SK-N-SH (cell line): Measurements from ENCODE around the gene STXBP6. TPM values are rescaled to one million over a fixed set of nuclear protein-coding genes. Genes with fewer than 3 reads are reported as not detected.
A peak's percentile ranks its signal among the peaks of the same experiment; 100 is the strongest.

Experiments used
- CTCF ChIA-PET: fragments of 300-600, 350-600 bp; formaldehyde crosslinking; extraction: SDS; loops from one replicate; lab custom pipeline; 2021; lab: Yijun Ruan, JAX
- POLR2A ChIA-PET: fragments of 350-600 bp; sonication (Branson Sonifier 250); formaldehyde crosslinking; extraction: SDS; loops from one replicate; lab custom pipeline; 2020; ENCODE audit warnings: antibody characterized with exemption, inconsistent platforms; lab: Yijun Ruan, JAX
- DNase-seq: peaks from one replicate; pipeline ENCODE4 v3.0.0; 2012
- H2AFZ ChIP-seq: fragments of 200-600 bp; sonication (generic); 2 replicates; pipeline ENCODE4 v1.8.1; 2016; ENCODE audit warnings: antibody characterized with exemption, mild to moderate bottlenecking, low read depth
- H3F3A ChIP-seq: fragments of 200-600 bp; sonication (generic); replicated peaks from 2 replicates; pipeline ENCODE3; 2016; ENCODE audit warnings: antibody characterized with exemption, mild to moderate bottlenecking; ENCODE audit not compliant: insufficient read depth
- H3K27ac ChIP-seq, 2 experiments: fragments of 200-500 bp in 1 of 2; fragments of 200-600 bp in 1 of 2; sonication (Bioruptor generic) in 1 of 2; sonication (generic), shearing (Covaris generic) in 1 of 2; 2 replicates each; pipeline versions ENCODE4 v1.5.1 to v1.6.1; 2014 to 2016; ENCODE audit warnings: low read depth in 2 of 2, inconsistent platforms in 1 of 2, low read length in 1 of 2, mild to moderate bottlenecking in 1 of 2, mixed read lengths in 1 of 2
- H3K27me3 ChIP-seq: fragments of 200-600 bp; sonication (generic), shearing (Covaris generic); 2 replicates; pipeline ENCODE4 v1.6.1; 2016; ENCODE audit warnings: mixed run types; ENCODE audit not compliant: insufficient read depth
- H3K36me3 ChIP-seq, 2 experiments: fragments of 200-500 bp in 1 of 2; fragments of 200-600 bp in 1 of 2; sonication (Bioruptor generic) in 1 of 2; sonication (generic) in 1 of 2; replicated peaks in 1 of 2; 2 replicates each; pipeline versions ENCODE3 to v1.5.1; 2014 to 2016; ENCODE audit warnings: low read length in 1 of 2, mild to moderate bottlenecking in 1 of 2; ENCODE audit not compliant: insufficient read depth in 2 of 2, control insufficient read depth in 1 of 2
- H3K4me1 ChIP-seq, 2 experiments: fragments of 200-500 bp in 1 of 2; fragments of 200-600 bp in 1 of 2; sonication (Bioruptor generic) in 1 of 2; sonication (generic), shearing (Covaris generic) in 1 of 2; 2 replicates each; pipeline versions ENCODE4 v1.5.1 to v1.6.1; 2014 to 2016; ENCODE audit warnings: low read depth in 1 of 2, low read length in 1 of 2, mixed run types in 1 of 2; ENCODE audit not compliant: insufficient read depth in 2 of 2, control insufficient read depth in 1 of 2
- H3K4me2 ChIP-seq: fragments of 200-600 bp; sonication (generic), shearing (Covaris generic); 2 replicates; pipeline ENCODE4 v1.6.1; 2017; ENCODE audit warnings: mixed run types
- H3K4me3 ChIP-seq, 2 experiments: fragments of 200-500 bp in 1 of 2; fragments of 200-600 bp in 1 of 2; sonication (Bioruptor generic) in 1 of 2; sonication (generic), shearing (Covaris generic) in 1 of 2; 2 replicates each; pipeline versions ENCODE4 v1.5.1 to v1.8.1; 2014 to 2016; ENCODE audit warnings: low read depth in 2 of 2, inconsistent platforms in 1 of 2, low read length in 1 of 2, mild to moderate bottlenecking in 1 of 2, mixed read lengths in 1 of 2, moderate library complexity in 1 of 2
- H3K79me2 ChIP-seq: fragments of 200-600 bp; sonication (generic); 2 replicates; pipeline ENCODE4 v1.8.1; 2017; ENCODE audit warnings: mild to moderate bottlenecking; ENCODE audit not compliant: insufficient read depth
- H3K9ac ChIP-seq: fragments of 200-600 bp; sonication (generic); 2 replicates; pipeline ENCODE4 v1.6.1; 2017; ENCODE audit warnings: mixed run types
- H3K9me2 ChIP-seq: fragments of 200-600 bp; sonication (generic); 2 replicates; pipeline ENCODE4 v1.6.1; 2017; ENCODE audit warnings: mixed run types
- H3K9me3 ChIP-seq: fragments of 200-600 bp; sonication (generic); 2 replicates; pipeline ENCODE4 v1.6.1; 2017; ENCODE audit warnings: mixed run types, mild to moderate bottlenecking, moderate library complexity
- H4K20me1 ChIP-seq: fragments of 200-600 bp; sonication (generic); 2 replicates; pipeline ENCODE4 v1.6.1; 2017; ENCODE audit warnings: mild to moderate bottlenecking, mixed run types; ENCODE audit not compliant: insufficient read depth
- EZH2phosphoT487 ChIP-seq: fragments of 200-600 bp; sonication (generic); IDR thresholded peaks from 2 replicates; pipeline ENCODE4 v1.6.1; 2017; ENCODE audit warnings: low read depth, mixed run types, mild to moderate bottlenecking, antibody characterized with exemption, moderate library complexity, borderline replicate concordance
- FOSL2 ChIP-seq: IDR thresholded peaks from 2 replicates; pipeline ENCODE4 v1.4.0; 2012; ENCODE audit warnings: low read depth, mild to moderate bottlenecking, moderate library complexity, borderline replicate concordance
- NFIC ChIP-seq: IDR thresholded peaks from 2 replicates; pipeline ENCODE4 v1.4.0; 2012; ENCODE audit warnings: borderline replicate concordance
- POLR2AphosphoS5 ChIP-seq: IDR thresholded peaks from 2 replicates; pipeline ENCODE4 v1.6.1; 2012; ENCODE audit warnings: low read depth, low read length
- RXRA ChIP-seq: IDR thresholded peaks from 2 replicates; pipeline ENCODE4 v1.4.0; 2012; ENCODE audit warnings: low read depth, mild to moderate bottlenecking, borderline replicate concordance
- SMC3 ChIP-seq: IDR thresholded peaks from 2 replicates; pipeline ENCODE4 v1.6.1; 2012; ENCODE audit warnings: low read depth, low read length, improper control_type of control experiment
- WGBS: methylation state at CpG from one replicate; pipeline ENCODE4 v1.1.6; 2017; ENCODE audit warnings: low lambda C conversion rate; 5-methylcytosine and 5-hydroxymethylcytosine counted together
- polyA plus RNA-seq, 3 experiments: library from polyadenylated mRNA; depleted of rRNA; stranded (reverse); fragments of >200 nt; gene quantifications; 2 replicates each; pipeline ENCODE4 v1.2.3, GENCODE V29; 2012
- TF ChIP-seq, protein P1 (sequence below): IDR thresholded peaks from 2 replicates; pipeline ENCODE4 v1.4.0; 2012; ENCODE audit warnings: low read depth
- TF ChIP-seq, protein P2 (sequence below): fragments of 200-600 bp; sonication (generic); IDR thresholded peaks from 2 replicates; pipeline ENCODE4 v1.6.1; 2017; ENCODE audit warnings: antibody characterized with exemption, mild to moderate bottlenecking, moderate library complexity
- TF ChIP-seq, protein P3 (sequence below): fragments of 150-350 bp; IDR thresholded peaks from 2 replicates; pipeline ENCODE4 v1.6.1; 2017; ENCODE audit warnings: antibody characterized with exemption, low read length, low read depth, borderline replicate concordance
- TF ChIP-seq, protein P4 (sequence below): IDR thresholded peaks from 2 replicates; pipeline ENCODE4; 2012
- TF ChIP-seq, protein P5 (sequence below): IDR thresholded peaks from 2 replicates; pipeline ENCODE4 v1.6.1; 2012; ENCODE audit warnings: mild to moderate bottlenecking, low read depth, low read length, moderate library complexity

STXBP6 gene
- polyA plus RNA-seq, 1 of the 3 experiments (the other 2 are of a cell fraction) = 0.16 TPM

DNA sequence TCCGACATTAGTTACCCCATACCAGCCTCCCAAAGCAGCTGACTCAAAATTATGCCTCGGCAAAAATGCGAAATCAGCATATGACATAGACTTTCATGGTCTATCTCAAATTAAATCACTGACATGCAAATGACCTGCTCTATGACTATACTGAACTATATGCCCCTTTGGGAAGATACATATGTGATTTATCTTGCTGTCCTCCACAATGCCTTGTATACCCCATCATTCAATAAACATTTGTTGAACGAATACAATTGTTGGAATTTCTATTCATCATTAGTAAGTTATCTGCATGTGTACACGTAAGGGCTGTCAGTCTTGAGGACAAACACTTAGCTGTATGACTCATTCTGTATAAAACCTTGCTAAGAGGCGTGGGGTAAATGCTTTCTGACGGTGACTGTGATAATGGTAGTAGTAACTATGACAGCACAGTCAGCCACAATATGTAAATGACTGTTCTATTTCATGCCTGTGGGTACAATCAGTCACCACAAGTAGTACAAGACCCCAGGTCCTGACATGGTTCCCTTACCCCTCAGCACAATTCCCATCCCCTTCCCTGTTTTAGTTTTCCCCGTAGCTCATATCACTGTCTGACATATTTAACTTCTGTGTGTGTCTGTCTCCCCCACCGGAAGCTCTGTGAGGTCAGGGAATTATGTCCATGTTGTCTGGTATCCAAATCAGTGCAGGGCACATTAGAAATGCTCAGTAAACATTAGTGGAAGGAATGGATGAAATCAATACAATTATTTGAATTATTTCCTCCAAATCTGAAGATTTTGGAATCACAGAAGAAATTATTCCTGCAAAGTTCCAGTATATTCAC is 42.8 kb downstream of the STXBP6 start:
- H3K27ac ChIP-seq = no peak overlapping the region
- under 1% methylated on average over 9 of the region's 9 CpGs for WGBS

DNA sequence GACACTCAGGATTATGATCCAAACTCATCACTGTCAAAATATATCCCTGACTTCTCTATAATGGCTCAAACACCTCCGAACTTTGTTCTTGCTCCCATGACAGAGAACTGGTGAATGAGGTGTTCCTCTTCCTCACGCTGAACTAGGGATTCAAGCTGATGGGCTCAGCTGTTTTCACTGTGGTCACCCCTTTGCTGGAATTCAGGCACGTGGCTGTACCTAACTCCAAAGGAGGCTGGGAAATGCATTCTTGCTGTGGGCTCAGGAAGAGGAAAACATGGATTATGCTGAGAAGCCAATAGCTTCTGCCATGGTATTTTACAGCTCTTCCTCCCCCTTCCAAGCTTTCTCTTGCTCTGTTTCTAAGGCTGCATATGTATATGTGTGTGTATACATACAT is 43.9 kb downstream of the STXBP6 start:
- 7% methylated on average over 3 of the region's 3 CpGs for WGBS
- H4K20me1 ChIP-seq = no peaks in the 10 kb centered on the region
- no peaks in the 10 kb centered on the region for H3K79me2 ChIP-seq
- TF ChIP-seq, protein P1, sequence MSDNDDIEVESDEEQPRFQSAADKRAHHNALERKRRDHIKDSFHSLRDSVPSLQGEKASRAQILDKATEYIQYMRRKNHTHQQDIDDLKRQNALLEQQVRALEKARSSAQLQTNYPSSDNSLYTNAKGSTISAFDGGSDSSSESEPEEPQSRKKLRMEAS = no peak
- TF ChIP-seq, protein P2, sequence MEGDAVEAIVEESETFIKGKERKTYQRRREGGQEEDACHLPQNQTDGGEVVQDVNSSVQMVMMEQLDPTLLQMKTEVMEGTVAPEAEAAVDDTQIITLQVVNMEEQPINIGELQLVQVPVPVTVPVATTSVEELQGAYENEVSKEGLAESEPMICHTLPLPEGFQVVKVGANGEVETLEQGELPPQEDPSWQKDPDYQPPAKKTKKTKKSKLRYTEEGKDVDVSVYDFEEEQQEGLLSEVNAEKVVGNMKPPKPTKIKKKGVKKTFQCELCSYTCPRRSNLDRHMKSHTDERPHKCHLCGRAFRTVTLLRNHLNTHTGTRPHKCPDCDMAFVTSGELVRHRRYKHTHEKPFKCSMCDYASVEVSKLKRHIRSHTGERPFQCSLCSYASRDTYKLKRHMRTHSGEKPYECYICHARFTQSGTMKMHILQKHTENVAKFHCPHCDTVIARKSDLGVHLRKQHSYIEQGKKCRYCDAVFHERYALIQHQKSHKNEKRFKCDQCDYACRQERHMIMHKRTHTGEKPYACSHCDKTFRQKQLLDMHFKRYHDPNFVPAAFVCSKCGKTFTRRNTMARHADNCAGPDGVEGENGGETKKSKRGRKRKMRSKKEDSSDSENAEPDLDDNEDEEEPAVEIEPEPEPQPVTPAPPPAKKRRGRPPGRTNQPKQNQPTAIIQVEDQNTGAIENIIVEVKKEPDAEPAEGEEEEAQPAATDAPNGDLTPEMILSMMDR = no peak
- TF ChIP-seq NFIC (no peak), RXRA (no peak), SMC3 (no peak), EZH2phosphoT487 (no peak)
- TF ChIP-seq, protein P3, sequence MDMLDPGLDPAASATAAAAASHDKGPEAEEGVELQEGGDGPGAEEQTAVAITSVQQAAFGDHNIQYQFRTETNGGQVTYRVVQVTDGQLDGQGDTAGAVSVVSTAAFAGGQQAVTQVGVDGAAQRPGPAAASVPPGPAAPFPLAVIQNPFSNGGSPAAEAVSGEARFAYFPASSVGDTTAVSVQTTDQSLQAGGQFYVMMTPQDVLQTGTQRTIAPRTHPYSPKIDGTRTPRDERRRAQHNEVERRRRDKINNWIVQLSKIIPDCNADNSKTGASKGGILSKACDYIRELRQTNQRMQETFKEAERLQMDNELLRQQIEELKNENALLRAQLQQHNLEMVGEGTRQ = no peak
- TF ChIP-seq, protein P4, sequence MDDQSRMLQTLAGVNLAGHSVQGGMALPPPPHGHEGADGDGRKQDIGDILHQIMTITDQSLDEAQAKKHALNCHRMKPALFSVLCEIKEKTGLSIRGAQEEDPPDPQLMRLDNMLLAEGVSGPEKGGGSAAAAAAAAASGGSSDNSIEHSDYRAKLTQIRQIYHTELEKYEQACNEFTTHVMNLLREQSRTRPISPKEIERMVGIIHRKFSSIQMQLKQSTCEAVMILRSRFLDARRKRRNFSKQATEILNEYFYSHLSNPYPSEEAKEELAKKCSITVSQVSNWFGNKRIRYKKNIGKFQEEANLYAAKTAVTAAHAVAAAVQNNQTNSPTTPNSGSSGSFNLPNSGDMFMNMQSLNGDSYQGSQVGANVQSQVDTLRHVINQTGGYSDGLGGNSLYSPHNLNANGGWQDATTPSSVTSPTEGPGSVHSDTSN = no peak
- TF ChIP-seq, protein P5, sequence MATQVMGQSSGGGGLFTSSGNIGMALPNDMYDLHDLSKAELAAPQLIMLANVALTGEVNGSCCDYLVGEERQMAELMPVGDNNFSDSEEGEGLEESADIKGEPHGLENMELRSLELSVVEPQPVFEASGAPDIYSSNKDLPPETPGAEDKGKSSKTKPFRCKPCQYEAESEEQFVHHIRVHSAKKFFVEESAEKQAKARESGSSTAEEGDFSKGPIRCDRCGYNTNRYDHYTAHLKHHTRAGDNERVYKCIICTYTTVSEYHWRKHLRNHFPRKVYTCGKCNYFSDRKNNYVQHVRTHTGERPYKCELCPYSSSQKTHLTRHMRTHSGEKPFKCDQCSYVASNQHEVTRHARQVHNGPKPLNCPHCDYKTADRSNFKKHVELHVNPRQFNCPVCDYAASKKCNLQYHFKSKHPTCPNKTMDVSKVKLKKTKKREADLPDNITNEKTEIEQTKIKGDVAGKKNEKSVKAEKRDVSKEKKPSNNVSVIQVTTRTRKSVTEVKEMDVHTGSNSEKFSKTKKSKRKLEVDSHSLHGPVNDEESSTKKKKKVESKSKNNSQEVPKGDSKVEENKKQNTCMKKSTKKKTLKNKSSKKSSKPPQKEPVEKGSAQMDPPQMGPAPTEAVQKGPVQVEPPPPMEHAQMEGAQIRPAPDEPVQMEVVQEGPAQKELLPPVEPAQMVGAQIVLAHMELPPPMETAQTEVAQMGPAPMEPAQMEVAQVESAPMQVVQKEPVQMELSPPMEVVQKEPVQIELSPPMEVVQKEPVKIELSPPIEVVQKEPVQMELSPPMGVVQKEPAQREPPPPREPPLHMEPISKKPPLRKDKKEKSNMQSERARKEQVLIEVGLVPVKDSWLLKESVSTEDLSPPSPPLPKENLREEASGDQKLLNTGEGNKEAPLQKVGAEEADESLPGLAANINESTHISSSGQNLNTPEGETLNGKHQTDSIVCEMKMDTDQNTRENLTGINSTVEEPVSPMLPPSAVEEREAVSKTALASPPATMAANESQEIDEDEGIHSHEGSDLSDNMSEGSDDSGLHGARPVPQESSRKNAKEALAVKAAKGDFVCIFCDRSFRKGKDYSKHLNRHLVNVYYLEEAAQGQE = no peak
- no peaks in the 10 kb centered on the region for H3F3A ChIP-seq
- DNase-seq = no peak
- no peaks in the 10 kb centered on the region for H3K9me2 ChIP-seq
- no peak overlapping the region for H3K27ac ChIP-seq
- no peak overlapping the region for H3K9ac ChIP-seq
- H3K4me2 ChIP-seq = no peak overlapping the region
- CTCF ChIA-PET = interaction anchor here (0.9 to 1.2 kb wide), 2 partner anchors 11 to 19 kb away, joined by 3 read pairs; no protein-coding TSS in a partner anchor
- peaks cover 0 to 8% of the 10 kb centered on the region in 2 experiments; a peak in 1 of 4 replicates for H3K4me1 ChIP-seq
- H2AFZ ChIP-seq = no peak overlapping the region
- H3K4me3 ChIP-seq = no peak overlapping the region
- H3K36me3 ChIP-seq = no peaks in the 10 kb centered on the region
- POLR2A ChIA-PET = no interaction called here
- H3K9me3 ChIP-seq = no peaks in the 10 kb centered on the region
- H3K27me3 ChIP-seq = peaks cover 6% of the 10 kb centered on the region; the same call in 1 of the 2 replicates

More for the DNA sequence above, 42.8 kb downstream of the STXBP6 start:
- H3K27me3 ChIP-seq = peaks cover 6% of the 10 kb centered on the region; the same call in 1 of the 2 replicates
- H4K20me1 ChIP-seq = no peaks in the 10 kb centered on the region
- POLR2A ChIA-PET = no interaction called here
- no peak overlapping the region for H3K4me3 ChIP-seq
- H2AFZ ChIP-seq = no peak overlapping the region
- no peak for TF ChIP-seq EZH2phosphoT487
- no peak for TF ChIP-seq POLR2AphosphoS5
- peak; percentile 15; the same call in 1 of the 2 replicates for TF ChIP-seq FOSL2
- TF ChIP-seq, protein P1 = no peak
- peaks cover 0 to 8% of the 10 kb centered on the region in 2 experiments; a peak in 1 of 4 replicates for H3K4me1 ChIP-seq
- CTCF ChIA-PET = no interaction called here
- H3K9me3 ChIP-seq = no peaks in the 10 kb centered on the region
- no peaks in the 10 kb centered on the region for H3K36me3 ChIP-seq
- no peaks in the 10 kb centered on the region for H3K79me2 ChIP-seq
- H3K9me2 ChIP-seq = no peaks in the 10 kb centered on the region
- H3K9ac ChIP-seq = no peak overlapping the region
- H3K4me2 ChIP-seq = 0 out of 2 replicates have a peak overlapping the region, but pooled peaks have one; percentile 8
- no peaks in the 10 kb centered on the region for H3F3A ChIP-seq
- no peak for DNase-seq
